IPS-20b (cell line): ENCODE results near the gene AKT1.
"Not testable (repeated sequence)": the region's sequence is repeated elsewhere in the genome, so short reads cannot be mapped to it uniquely, and the experiment has no call there.

Experiments
- H3K27ac ChIP-seq: one replicate; pipeline ENCODE4 v1.5.1; 2013; ENCODE audit warnings: low read length
- H3K27me3 ChIP-seq: 2 replicates; pipeline ENCODE4 v1.6.1; 2013; ENCODE audit warnings: mild to moderate bottlenecking, low read length, inconsistent platforms; ENCODE audit not compliant: insufficient read depth
- H3K36me3 ChIP-seq: 2 replicates; pipeline ENCODE4 v1.6.1; 2013; ENCODE audit warnings: low read depth, mild to moderate bottlenecking, inconsistent platforms, low read length, moderate library complexity; ENCODE audit not compliant: insufficient read depth
- H3K4me1 ChIP-seq: 2 replicates; pipeline ENCODE4 v1.6.1; 2013; ENCODE audit warnings: mild to moderate bottlenecking, control low read depth, inconsistent platforms, low read length, moderate library complexity; ENCODE audit not compliant: insufficient read depth
- H3K4me3 ChIP-seq: 2 replicates; pipeline ENCODE4 v1.5.1; 2013; ENCODE audit warnings: mild to moderate bottlenecking, low read length, inconsistent platforms
- H3K9ac ChIP-seq: 2 replicates; pipeline ENCODE4 v1.6.1; 2013; ENCODE audit warnings: low read depth, mild to moderate bottlenecking, inconsistent platforms, low read length, moderate library complexity
- H3K9me3 ChIP-seq: 2 replicates; pipeline ENCODE4 v1.6.1; 2013; ENCODE audit warnings: mild to moderate bottlenecking, low read depth, low read length, inconsistent platforms; ENCODE audit not compliant: insufficient read depth

The AKT1 gene

DNA sequence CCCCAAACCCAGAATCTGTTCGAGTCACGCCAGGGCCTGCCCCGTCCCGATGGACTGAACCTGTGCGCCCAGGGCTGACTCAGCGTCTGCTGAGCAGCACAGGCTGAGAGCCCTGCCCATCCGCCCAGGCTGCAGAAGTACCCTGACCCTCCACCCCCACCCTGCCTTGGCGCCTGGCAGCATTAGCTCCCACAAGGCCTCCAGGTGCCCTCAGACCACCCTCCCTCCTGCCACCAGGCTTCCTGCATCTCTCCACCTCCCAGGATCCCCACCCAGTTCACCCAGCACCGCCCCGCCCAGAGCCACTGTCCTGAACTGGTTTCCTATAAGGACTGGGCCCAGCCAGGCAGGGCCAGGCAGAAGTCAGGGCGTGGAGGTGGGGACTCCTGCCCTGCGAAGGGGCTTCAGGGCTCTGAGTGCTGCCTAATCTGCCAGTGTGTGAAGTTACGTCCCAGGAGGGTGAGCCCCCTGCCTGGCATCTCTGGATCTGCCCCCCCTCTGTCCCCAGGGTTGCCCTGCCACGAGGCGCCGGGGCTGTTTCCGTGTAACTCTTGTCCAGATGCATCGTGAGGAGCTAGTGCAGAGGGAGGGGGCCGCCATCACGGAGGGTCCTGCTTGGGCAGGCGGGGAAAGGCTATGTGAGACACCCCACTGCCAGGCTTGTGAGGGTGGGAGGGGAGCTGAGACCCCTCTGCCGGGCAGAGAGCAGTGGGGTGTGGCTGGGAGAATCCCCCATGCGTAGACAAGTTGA is 62.4 kb downstream of the AKT1 start:
- no peaks in the 10 kb centered on the region for H3K36me3 ChIP-seq
- no peaks in the 10 kb centered on the region for H3K9me3 ChIP-seq
- no peak overlapping the region for H3K4me3 ChIP-seq
- no peak overlapping the region for H3K27ac ChIP-seq
- no peaks in the 10 kb centered on the region for H3K27me3 ChIP-seq
- H3K9ac ChIP-seq: no peak overlapping the region
- H3K4me1 ChIP-seq: no peaks in the 10 kb centered on the region

DNA sequence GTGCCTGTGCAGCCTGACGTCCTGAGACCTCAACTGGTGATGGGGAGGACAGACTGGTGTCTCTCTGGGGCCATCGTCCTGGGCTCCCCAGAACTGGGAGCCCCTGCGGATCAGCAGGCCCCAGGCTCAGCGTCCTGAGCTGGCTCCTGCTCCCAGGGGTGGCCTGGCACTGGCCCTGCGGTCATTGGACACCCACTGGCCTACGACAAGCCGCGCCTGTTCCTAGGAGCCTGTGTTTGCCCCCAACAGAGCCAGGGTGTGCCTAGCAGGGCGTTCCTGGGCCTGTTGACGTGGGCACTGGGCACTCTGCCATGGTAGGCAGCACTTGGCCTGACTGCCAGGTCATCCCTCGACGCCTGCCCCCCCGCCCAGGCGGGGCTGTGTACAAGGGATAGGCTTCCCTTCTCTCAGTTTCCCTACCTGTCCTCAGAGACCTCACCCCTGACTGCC is 63.2 kb downstream of the AKT1 start:
- Histone ChIP-seq H3K9ac (no peak overlapping the region), H3K27ac (no peak overlapping the region), H3K27me3 (no peaks in the 10 kb centered on the region), H3K4me3 (no peak overlapping the region), H3K9me3 (no peaks in the 10 kb centered on the region), H3K4me1 (no peaks in the 10 kb centered on the region), H3K36me3 (no peaks in the 10 kb centered on the region)

DNA sequence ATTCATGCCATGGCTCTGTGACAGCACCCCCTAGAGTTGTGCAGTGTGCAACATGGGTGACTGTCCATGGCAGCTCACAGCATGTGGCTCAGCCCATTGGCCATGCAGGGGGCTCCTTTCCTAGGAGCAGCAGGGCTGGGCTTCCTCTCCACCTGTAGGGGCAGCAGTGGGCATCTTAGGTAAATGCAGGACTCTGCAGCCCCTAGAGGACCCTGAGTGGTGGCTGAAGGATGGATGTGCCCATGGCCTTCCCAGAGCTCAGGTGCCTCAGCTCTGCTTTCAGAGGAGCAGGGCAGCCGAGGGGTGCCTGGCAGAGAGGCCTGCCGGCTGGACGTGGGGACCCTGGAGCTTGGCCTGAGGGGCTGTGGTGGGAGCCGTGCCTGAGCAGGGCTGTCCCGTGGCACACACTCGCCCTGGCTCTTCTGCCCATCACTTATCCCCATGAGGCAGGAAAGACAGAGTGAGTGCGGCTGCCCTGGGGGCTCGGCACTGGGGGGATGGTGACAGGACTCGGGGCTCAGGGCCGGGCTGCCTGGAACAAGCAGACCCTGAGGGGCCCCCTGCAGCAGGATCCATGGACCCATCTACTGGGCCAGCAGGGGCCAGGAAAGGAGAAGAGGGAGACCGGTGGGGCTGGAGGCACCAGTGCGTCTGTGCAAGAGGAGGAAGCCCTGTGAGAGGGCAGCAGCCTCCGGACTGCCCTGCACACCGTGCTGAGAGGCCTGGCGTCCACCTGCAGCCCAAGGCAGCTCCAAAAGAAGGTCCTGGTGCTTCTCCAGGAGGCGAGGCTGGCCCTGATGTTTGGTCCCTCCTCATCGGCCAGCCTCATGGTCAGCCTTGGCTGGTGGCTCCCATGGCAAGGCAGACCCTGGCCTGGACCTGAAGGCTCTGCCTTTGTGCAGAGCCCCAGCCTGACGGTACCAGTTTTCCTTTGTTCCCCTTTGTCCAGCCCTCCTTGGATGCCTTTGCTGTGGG is 63.9 kb downstream of the AKT1 start:
- H3K9ac ChIP-seq: no peak overlapping the region
- no peaks in the 10 kb centered on the region for H3K36me3 ChIP-seq

DNA sequence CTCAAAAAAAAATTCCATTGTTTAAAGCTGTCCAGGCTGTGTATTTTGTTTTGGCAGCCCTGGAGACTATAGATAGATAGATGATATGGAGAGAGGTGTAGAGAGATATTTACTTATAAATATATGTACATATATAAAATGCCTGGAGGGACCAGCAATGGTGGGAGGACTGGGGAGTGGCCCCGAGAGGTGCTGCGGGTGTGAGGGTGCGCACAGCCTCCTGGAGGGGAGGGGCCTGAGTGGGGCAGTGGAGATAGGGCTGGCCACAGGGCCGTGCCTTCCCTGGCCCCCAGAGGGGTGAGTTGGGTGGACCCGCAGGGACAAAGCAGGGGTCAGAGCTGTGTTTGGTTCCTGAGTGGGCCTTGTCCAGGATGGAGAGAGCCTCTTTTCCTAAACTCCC is 65.1 kb downstream of the AKT1 start:
- Histone ChIP-seq H3K4me1 (no peaks in the 10 kb centered on the region), H3K9ac (no peak overlapping the region), H3K27me3 (no peaks in the 10 kb centered on the region), H3K36me3 (no peaks in the 10 kb centered on the region), H3K27ac (no peak overlapping the region), H3K9me3 (no peaks in the 10 kb centered on the region), H3K4me3 (no peak overlapping the region)

More for the DNA sequence above, 63.9 kb downstream of the AKT1 start:
- Histone ChIP-seq H3K4me3 (no peak overlapping the region), H3K27me3 (no peaks in the 10 kb centered on the region), H3K4me1 (no peaks in the 10 kb centered on the region), H3K9me3 (no peaks in the 10 kb centered on the region), H3K27ac (no peak overlapping the region)

DNA sequence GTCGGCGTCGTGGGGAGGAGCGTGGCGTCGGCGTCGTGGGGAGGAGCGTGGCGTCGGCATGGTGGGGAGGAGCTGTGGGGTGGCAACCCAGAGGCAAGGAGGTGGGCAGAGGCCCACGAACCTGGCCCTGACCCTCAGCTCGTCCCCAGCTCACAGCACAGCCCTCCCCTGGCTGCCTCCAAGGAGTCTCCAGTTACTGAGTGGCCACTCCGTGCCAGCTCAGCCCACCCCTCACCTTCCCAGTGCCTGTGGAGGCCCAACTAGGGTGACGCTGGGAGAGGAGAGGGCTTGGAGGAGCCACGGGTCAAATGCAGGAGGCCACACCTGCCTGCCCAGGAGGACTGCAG is 65.7 kb downstream of the AKT1 start:
- Histone ChIP-seq H3K9me3 (no peaks in the 10 kb centered on the region), H3K27ac (no peak overlapping the region), H3K9ac (no peak overlapping the region), H3K36me3 (no peaks in the 10 kb centered on the region), H3K4me1 (no peaks in the 10 kb centered on the region), H3K4me3 (no peak overlapping the region), H3K27me3 (no peaks in the 10 kb centered on the region)

DNA sequence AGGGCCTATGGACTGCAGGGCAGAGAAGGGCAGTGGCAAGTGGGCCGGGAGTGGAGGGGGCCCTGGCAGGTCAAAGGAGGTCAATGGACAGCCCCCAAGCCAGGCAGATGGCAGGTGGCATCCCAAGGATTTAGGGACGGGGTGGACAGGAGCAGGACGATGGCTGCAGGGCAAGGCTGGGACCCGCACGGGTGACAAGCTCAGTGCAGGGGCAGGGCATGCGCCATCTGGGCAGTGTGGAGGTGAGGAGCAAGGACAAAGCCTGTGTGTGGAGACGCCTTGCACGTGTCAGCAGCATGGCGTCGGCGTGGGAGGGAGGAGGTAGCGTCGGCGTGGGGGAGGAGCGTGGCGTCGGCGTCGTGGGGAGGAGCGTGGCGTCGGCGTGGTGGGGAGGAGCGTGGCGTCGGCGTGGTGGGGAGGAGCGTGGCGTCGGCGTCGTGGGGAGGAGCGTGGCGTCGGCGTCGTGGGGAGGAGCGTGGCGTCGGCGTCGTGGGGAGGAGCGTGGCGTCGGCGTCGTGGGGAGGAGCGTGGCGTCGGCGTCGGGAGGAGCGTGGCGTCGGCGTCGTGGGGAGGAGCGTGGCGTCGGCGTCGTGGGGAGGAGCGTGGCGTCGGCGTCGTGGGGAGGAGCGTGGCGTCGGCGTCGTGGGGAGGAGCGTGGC is 66.2 kb downstream of the AKT1 start:
- not testable (repeated sequence) for H3K36me3 ChIP-seq, H3K4me1 ChIP-seq, H3K27ac ChIP-seq, H3K9me3 ChIP-seq, H3K4me3 ChIP-seq, H3K27me3 ChIP-seq, H3K9ac ChIP-seq

DNA sequence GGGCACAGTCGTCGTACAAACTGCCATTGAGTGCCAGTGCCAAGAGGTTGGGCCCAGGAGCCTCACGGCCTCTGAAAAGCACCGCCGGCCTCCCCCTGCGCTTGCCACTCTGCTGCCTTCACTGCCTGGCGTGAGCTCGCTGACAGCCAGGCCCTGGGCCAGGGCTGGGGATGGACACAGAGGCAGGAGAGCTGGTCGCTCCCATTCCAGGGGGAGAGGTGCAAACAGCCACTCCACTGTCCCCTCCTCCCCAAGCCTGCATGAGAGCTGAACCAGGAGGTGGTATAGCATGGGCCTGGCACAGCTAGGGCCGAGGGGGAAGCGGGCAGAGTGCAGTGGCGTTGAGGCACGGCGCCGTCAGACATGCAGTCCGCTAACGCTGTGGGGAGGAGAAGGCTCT is 66.9 kb downstream of the AKT1 start:
- H3K9ac ChIP-seq: no peak overlapping the region
- H3K27me3 ChIP-seq: no peaks in the 10 kb centered on the region
- H3K27ac ChIP-seq: no peak overlapping the region

DNA sequence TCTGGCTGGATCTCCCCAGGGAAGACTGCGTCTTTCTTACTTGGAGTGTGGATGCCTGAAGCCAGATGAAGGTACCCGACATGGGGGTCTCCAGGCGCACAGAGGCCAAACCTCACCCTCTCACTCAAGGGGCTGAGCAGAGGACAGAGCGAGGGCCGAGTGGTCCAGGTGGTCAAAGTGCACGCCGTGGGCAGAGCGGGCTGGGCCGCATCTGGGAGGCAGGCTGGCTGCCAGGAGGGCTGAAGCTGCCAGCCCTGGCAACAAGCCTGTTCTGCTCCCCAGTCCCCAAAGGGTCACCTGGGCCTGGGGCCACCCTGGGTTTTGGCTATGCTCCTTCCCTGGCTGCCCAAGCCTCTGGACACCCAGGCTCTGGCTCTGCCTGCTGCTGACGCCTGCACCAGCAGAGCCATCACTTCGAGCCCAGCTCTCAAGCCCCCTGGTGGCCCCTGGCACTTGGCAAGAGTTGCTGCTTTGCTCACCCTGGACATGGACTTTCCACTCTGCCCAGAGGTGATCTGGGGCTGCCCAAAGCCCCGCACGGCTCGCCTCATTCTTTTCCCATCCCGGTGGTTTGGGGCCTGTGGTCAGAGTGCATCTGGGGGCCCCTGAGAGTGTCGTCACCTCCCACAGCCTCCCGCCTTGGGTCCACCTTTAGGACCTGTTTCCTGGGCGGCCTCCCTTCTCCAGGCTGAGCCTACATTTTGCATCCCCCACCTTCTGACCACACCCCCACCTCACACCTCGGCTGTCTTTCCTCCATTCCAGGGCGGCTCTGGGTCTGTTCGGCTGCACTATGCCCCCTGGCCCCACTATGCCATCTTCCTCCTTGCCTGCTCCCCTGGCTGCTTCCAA is 68.7 kb downstream of the AKT1 start:
- Histone ChIP-seq H3K27ac (no peak overlapping the region), H3K36me3 (no peaks in the 10 kb centered on the region), H3K9me3 (no peaks in the 10 kb centered on the region), H3K4me1 (0 out of 2 replicates have a peak, but pooled peaks cover 2% of the 10 kb centered on the region), H3K9ac (no peak overlapping the region), H3K27me3 (no peaks in the 10 kb centered on the region), H3K4me3 (no peak overlapping the region)

More for the DNA sequence above, 66.9 kb downstream of the AKT1 start:
- H3K4me3 ChIP-seq: no peak overlapping the region
- H3K4me1 ChIP-seq: 0 out of 2 replicates have a peak, but pooled peaks cover 2% of the 10 kb centered on the region
- H3K9me3 ChIP-seq: no peaks in the 10 kb centered on the region
- H3K36me3 ChIP-seq: no peaks in the 10 kb centered on the region

DNA sequence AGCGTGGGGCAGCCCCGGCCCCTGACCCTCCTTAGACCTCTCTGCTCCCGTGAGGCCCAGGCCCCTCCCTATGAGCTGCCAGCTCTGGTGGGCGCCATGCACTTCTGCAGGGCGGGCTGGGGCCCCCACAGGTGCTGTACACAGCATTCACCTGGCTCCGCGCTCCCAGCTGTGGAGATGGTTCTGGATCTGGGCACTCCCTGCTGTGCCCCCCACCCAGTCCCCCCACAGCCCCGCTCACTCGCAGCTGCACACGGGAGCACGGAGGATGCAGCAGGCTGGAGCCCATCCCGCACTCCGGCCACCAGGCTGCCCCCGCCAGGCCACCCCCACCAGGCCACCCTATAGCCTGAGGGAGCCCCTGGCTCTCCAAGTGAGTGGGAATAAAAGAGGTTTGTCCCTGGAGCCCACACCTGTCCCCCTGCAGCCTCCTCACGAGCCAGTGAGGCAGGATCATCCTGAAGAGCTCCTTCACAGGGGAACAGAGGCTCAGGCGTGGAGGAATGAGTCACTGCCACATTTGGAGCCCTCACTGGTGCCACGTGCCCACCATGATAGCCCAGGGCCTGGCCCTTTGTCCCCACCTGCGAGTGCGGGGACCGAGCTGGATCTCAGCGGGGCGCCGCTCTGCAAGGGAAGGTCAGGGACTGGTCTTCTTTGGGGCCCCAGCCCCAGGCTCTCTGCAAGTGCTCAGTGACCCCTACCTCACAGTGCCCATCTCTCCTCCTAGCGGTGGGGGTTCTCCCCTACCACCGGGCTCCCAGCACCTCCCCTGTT is 69.6 kb downstream of the AKT1 start:
- H3K27me3 ChIP-seq: no peaks in the 10 kb centered on the region
- H3K4me1 ChIP-seq: 0 out of 2 replicates have a peak, but pooled peaks cover 2% of the 10 kb centered on the region
- H3K27ac ChIP-seq: no peak overlapping the region
- H3K9ac ChIP-seq: no peak overlapping the region
- H3K9me3 ChIP-seq: no peaks in the 10 kb centered on the region
- H3K4me3 ChIP-seq: no peak overlapping the region; the same call in 1 of the 2 replicates
- no peaks in the 10 kb centered on the region for H3K36me3 ChIP-seq

DNA sequence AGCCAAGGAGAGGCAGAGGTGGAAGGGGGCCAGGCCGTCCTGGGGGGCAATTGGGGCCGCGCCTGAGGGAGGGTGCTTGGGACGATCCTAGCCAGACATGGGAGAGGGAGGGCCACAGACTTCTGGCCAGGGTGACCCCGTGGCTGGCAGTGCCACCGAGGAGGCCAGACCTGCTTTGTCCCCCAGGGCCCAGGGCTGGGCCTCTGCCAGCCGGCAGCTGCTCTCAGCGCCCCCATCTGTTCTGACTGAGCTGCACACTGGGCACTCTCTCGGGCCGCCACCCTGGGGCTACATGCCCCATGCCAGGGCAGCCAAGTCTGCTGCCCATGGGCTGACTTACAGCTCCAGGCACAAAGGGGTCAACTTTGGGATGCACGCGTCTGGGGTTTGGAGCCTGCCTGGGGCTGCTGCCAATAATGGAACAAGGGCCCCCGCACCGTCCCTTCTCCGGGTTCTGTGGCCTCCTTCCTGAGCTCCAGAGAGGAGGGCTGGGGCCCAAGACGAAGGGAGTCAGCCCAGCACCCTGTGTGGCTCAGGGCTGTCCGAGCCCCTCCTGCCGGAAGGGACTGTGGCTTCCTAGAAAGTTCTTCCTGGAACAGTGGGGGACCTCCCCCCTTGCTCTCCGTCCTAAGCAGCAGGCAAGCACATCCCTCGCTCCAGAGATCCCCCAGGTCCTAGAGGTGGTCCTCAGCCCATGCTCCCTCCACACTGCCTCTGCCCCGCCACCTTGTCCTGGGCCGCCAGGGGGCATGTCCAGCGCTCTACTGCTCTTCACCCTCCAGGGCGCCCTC is 70.4 kb downstream of the AKT1 start:
- Histone ChIP-seq H3K4me1 (0 out of 2 replicates have a peak, but pooled peaks cover 2% of the 10 kb centered on the region), H3K4me3 (peak overlapping the region; percentile 63), H3K27me3 (no peaks in the 10 kb centered on the region), H3K27ac (no peak overlapping the region), H3K9me3 (no peaks in the 10 kb centered on the region), H3K9ac (no peak overlapping the region; the same call in 1 of the 2 replicates), H3K36me3 (no peaks in the 10 kb centered on the region)
